Tibial artery (tissue), 4 donors: Measurements from ENCODE around the gene EDEM3.

Source experiments
- DNase-seq, 2 donors: peaks; one replicate each; pipeline ENCODE4 v3.0.0-alpha.2; 2019
- H3K27ac ChIP-seq, 2 donors: fragments of 200-600 bp; sonication (generic) in 1 of 2; 1 replicate in 1 of 2; 2 replicates in 1 of 2; pipeline ENCODE4 v1.5.1; 2018 to 2019; ENCODE audit warnings: mild to moderate bottlenecking in 1 of 2
- H3K27me3 ChIP-seq, 2 donors: fragments of 200-600 bp; sonication (generic) in 1 of 2; one replicate each; pipeline versions ENCODE4 v1.5.1 to v1.6.0; 2016 to 2019
- H3K36me3 ChIP-seq, 3 donors: fragments of 200-600 bp; sonication (generic) in 2 of 3; one replicate each; pipeline ENCODE4 v1.5.1; 2016 to 2019; ENCODE audit warnings: mild to moderate bottlenecking in 2 of 3
- H3K4me1 ChIP-seq, 4 donors: fragments of 200-600 bp; sonication (generic) in 2 of 4; 1 replicate in 3 of 4; 2 replicates in 1 of 4; pipeline ENCODE4 v1.5.1; 2016 to 2019
- H3K4me3 ChIP-seq, 2 donors: fragments of 200-600 bp; sonication (generic) in 1 of 2; 1 replicate in 1 of 2; 2 replicates in 1 of 2; pipeline ENCODE4 v1.5.1; 2018 to 2019; ENCODE audit warnings: mild to moderate bottlenecking in 2 of 2
- H3K9me3 ChIP-seq, 3 donors: fragments of 200-600 bp; sonication (generic) in 1 of 3; one replicate each; pipeline ENCODE4 v1.5.1; 2016 to 2019
- intact Hi-C: fragments of 100-400 bp; cut with DNase I; formaldehyde crosslinking; loops from one replicate; pipeline ENCODE4 v1.15.0; 2023; ENCODE audit warnings: low total_unique reads
- TF ChIP-seq, protein P1 (sequence below), 2 experiments: fragments of 200-600 bp in 1 of 2; fragments of 450-650 bp in 1 of 2; IDR thresholded peaks; one replicate each; pipeline ENCODE4 v1.5.1; 2017 to 2019; ENCODE audit warnings: antibody characterized with exemption in 2 of 2, mild to moderate bottlenecking in 1 of 2, moderate library complexity in 1 of 2

The EDEM3 gene

DNA sequence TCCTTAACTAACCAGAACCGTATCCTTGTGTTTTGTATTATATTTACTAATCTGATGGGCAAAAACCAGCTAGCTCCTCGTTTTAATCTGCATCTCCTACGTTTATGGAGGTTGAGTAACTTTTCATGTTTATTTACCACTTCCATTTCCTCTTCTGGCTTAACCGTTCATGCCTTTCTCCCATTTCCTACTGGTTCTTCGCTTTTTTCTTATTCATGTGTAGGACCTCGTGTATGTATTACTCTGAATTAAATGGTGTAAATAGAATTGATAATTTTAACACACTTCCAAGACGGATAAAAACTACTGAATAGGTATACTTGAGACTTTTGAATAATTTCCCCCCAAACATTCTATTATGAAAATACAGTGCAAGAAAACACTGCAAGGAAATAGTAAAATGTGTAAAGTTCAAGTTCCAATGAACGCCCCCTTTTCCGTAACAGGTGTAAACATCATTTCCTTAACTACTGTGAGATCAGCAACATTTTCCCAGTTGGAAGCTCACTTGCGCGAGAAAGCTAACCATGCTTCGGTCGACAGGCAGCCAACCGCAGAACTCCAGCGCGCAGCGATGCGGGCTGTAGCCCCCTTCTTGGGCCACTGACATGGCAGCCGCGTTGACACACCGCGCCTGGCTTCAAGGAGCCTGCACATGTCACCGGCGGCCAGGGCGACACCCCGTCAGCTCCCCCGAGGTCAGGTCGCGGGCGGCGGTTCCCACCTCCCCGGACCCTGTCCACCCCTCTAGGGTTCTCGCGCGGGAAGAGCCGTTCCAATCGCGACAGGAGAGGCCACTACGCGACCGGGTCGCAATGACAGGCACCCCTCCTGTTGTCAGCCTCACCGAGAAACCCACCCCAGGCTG is 816 bp downstream of the EDEM3 start:
- H3K36me3 ChIP-seq: no peaks in the 10 kb centered on the region
- H3K27ac ChIP-seq: peak overlapping the region; percentile 85 to 91
- intact Hi-C loops: loop anchor here (10.0 kb wide), 1 partner anchor 401 kb away; the partner anchor contains the start of genes SWT1 and TRMT1L
- H3K4me1 ChIP-seq: peaks cover 0 to 29% (median 10%) of the 10 kb centered on the region in 4 donors
- TF ChIP-seq, protein P1, sequence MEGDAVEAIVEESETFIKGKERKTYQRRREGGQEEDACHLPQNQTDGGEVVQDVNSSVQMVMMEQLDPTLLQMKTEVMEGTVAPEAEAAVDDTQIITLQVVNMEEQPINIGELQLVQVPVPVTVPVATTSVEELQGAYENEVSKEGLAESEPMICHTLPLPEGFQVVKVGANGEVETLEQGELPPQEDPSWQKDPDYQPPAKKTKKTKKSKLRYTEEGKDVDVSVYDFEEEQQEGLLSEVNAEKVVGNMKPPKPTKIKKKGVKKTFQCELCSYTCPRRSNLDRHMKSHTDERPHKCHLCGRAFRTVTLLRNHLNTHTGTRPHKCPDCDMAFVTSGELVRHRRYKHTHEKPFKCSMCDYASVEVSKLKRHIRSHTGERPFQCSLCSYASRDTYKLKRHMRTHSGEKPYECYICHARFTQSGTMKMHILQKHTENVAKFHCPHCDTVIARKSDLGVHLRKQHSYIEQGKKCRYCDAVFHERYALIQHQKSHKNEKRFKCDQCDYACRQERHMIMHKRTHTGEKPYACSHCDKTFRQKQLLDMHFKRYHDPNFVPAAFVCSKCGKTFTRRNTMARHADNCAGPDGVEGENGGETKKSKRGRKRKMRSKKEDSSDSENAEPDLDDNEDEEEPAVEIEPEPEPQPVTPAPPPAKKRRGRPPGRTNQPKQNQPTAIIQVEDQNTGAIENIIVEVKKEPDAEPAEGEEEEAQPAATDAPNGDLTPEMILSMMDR (IDR thresholded peaks at IDR 0.05): no peak
- no peaks in the 10 kb centered on the region for H3K9me3 ChIP-seq
- H3K4me3 ChIP-seq: peak overlapping the region; percentile 79 to 82
- H3K27me3 ChIP-seq: no peaks in the 10 kb centered on the region
- DNase-seq: peak; percentile 23 to 76

DNA sequence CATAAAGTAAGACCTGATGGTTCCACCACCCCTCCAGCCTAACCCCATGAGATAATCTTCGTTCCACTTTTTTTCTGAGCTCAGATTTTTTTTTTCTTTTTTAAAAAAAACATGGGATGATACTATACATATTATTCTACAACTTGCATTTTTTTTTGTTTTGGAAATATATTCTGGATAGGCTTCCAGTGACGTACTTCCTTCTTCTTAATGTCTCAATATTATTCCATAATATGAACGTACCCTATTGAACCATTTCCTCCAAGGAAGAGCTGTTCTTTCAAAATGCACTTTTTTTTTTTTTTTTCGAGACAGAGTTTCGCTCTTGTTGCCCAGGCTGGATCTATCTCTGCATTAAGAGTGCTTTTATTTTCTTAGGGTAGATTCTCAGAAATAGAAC is 1.5 kb downstream of the EDEM3 start:
- intact Hi-C loops: loop anchor here (10.0 kb wide), 1 partner anchor 402 kb away; the partner anchor contains the start of genes SWT1 and TRMT1L

DNA sequence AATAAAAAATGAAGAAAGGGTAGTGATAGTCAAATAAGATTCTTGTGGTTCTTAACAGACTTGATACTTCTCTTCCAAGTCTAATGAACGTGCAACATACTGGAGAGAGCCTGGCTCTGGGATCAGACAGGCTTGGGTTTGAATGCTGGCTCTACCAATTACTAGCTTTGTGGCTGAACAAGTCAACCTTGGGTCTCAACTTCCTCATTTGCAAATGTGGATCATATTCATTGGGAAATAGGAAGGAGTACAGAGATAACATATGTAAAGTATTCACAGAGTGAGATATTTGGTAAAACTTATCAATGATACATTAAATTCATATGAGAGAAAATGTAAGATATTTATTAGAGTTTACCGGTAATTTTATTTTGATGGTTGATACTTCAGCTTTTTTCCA is 2.0 kb downstream of the EDEM3 start:
- no peaks in the 10 kb centered on the region for H3K27me3 ChIP-seq
- no peaks in the 10 kb centered on the region for H3K9me3 ChIP-seq
- no peaks in the 10 kb centered on the region for H3K36me3 ChIP-seq
- no peak for DNase-seq
- H3K4me1 ChIP-seq: peaks cover 0 to 37% (median 10%) of the 10 kb centered on the region in 4 donors
- intact Hi-C loops: loop anchor here (10.0 kb wide), 1 partner anchor 402 kb away; the partner anchor contains the start of genes SWT1 and TRMT1L
- no peak overlapping the region for H3K27ac ChIP-seq
- no peak overlapping the region for H3K4me3 ChIP-seq
- TF ChIP-seq, protein P1 (IDR thresholded peaks at IDR 0.05): no peak

More for the DNA sequence above, 1.5 kb downstream of the EDEM3 start:
- Histone ChIP-seq H3K27ac (peak overlapping the region in 1 of 2 donors; percentile 91), H3K27me3 (no peaks in the 10 kb centered on the region), H3K36me3 (no peaks in the 10 kb centered on the region), H3K9me3 (no peaks in the 10 kb centered on the region), H3K4me3 (peak overlapping the region; percentile 79 to 82), H3K4me1 (peaks cover 0 to 36% (median 10%) of the 10 kb centered on the region in 4 donors)
- TF ChIP-seq, protein P1 (IDR thresholded peaks at IDR 0.05): no peak
- no peak for DNase-seq

DNA sequence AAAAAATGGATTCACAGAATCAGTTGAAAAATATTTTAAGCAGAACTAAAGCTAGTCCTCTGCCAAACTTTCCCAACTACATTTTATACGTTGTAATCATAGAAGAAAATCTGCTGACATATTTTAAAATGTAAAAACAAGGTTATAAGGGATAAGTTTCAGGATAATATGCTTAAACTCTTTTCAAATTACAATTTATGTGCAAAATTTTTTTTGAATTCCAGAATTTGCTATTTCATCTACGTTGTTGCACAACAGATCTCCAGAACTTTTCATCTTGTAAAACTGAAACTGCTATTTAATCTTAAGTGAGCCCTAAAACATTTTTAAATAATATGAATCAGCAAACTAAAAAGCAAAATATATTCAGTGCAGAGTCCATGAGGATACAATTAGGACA is 5.9 kb downstream of the EDEM3 start:
- no peaks in the 10 kb centered on the region for H3K36me3 ChIP-seq
- no peaks in the 10 kb centered on the region for H3K27me3 ChIP-seq
- TF ChIP-seq, protein P1 (IDR thresholded peaks at IDR 0.05): no peak
- peak overlapping the region; percentile 31 to 41 for H3K27ac ChIP-seq
- intact Hi-C loops: no loop called here
- DNase-seq: no peak
- peaks cover 0 to 50% (median 17%) of the 10 kb centered on the region in 4 donors for H3K4me1 ChIP-seq
- H3K4me3 ChIP-seq: peak overlapping the region in 1 of 2 donors; percentile 4
- H3K9me3 ChIP-seq: no peaks in the 10 kb centered on the region

DNA sequence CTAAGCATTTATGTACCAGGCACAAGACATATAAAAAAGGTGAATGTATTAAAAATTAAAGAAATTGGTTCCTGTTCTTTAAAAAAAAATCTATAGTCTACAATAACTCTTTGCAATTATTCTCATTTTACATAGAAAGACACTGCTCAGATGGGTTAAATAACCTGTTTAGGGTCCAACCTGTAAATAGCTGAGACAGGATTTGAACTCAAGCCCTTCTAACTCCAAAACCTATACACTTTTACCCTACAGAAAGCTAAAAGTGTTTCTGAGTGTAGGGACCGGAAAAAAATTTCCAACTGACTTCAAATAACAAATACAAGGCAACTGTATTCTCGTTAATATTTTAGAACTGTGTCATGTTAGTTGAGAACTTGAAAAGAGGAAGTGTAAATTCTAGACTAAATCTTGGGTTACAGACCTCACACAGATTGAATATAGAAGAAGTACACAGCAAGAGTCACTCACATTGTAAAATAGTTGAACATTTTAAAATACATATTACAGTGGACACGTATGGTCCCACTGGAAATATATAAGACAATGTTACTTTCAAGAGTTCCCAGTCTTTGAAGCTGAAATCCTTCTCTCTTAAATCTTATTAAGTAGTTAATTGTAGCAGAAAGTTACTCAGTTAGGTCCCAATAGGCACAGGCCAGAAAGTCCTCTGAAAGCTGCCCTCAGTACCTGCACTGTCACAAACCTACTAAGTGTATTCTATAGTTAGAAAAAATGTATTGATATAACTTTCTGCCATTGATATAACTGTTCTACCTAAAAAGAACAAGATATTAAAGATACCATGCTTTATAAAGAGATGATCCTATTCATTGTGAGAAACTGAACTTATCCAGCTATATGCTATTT is 7.3 kb downstream of the EDEM3 start:
- Histone ChIP-seq H3K4me1 (peaks cover 0 to 38% (median 13%) of the 10 kb centered on the region in 4 donors), H3K36me3 (no peaks in the 10 kb centered on the region), H3K27me3 (no peaks in the 10 kb centered on the region), H3K9me3 (no peaks in the 10 kb centered on the region), H3K27ac (peak overlapping the region in 1 of 2 donors; percentile 41), H3K4me3 (no peak overlapping the region)
- TF ChIP-seq, protein P1 (IDR thresholded peaks at IDR 0.05): no peak
- intact Hi-C loops: no loop called here
- no peak for DNase-seq
